A549 (cell line): ENCODE data around the gene PDIA5. TPM values are rescaled to one million over a fixed set of nuclear protein-coding genes. Genes with fewer than 3 reads are reported as not detected.

Source experiments
- ATAC-seq, 2 experiments: fragments of 200-7000 bp in 1 of 2; fragments of >200 bp in 1 of 2; cut with Nextera tagmentation in 1 of 2; cut with Tn5 transposase in 1 of 2; 3 replicates each; pipeline versions ENCODE4 v1.8.0 to v1.9.1; 2018 to 2020; ENCODE audit warnings: mild to moderate bottlenecking in 1 of 2, moderate library complexity in 1 of 2
- CTCF ChIA-PET: fragments of 300-600 bp; sonication (Branson Sonifier 250); formaldehyde crosslinking; extraction: SDS; loops from one replicate; lab custom pipeline; 2021; ENCODE audit warnings: antibody characterized with exemption, inconsistent platforms; lab: Yijun Ruan, JAX
- POLR2A ChIA-PET: fragments of 350-600 bp; formaldehyde crosslinking; extraction: SDS; loops from one replicate; lab custom pipeline; 2021; ENCODE audit warnings: antibody characterized with exemption, inconsistent platforms; lab: Yijun Ruan, JAX
- DNase-seq, 2 experiments: peaks; one replicate each; pipeline versions ENCODE4 v3.0.0 to v3.0.0-alpha.2; 2011 to 2016; ENCODE audit warnings: low read depth in 1 of 2, low spot score in 1 of 2
- FAIRE-seq: peaks from 2 replicates; lab custom pipeline; 2011; peaks lifted over from hg19 to GRCh38; lab: Jason Lieb, UNC
- H3K27ac ChIP-seq, 2 experiments: fragments of >200 bp; sonication (Bioruptor Twin); formaldehyde crosslinking; 3 replicates each; pipeline ENCODE4 v1.5.1; 2016 to 2017
- H3K4me1 ChIP-seq: fragments of >200 bp; sonication (Bioruptor Twin); formaldehyde crosslinking; 3 replicates; pipeline ENCODE4 v1.6.1; 2016
- H3K4me2 ChIP-seq: fragments of >200 bp; sonication (Bioruptor Twin); formaldehyde crosslinking; 3 replicates; pipeline ENCODE4 v1.6.1; 2016
- H3K4me3 ChIP-seq: fragments of >200 bp; sonication (Bioruptor Twin); formaldehyde crosslinking; 3 replicates; pipeline ENCODE4 v1.5.1; 2016
- H3K9me3 ChIP-seq: fragments of >200 bp; sonication (Bioruptor Twin); formaldehyde crosslinking; 3 replicates; pipeline ENCODE4 v1.6.1; 2016
- CBX8 ChIP-seq: fragments of 200-600 bp; sonication (generic); IDR thresholded peaks from 2 replicates; pipeline ENCODE4 v1.6.1; 2016
- CEBPB ChIP-seq, 2 experiments: fragments of >200 bp in 1 of 2; sonication (Bioruptor Twin) in 1 of 2; formaldehyde crosslinking in 1 of 2; IDR thresholded peaks; 2 replicates each; pipeline ENCODE4 v1.6.1; 2012 to 2016
- EP300 ChIP-seq, 2 experiments: fragments of >200 bp; sonication (Bioruptor Twin); formaldehyde crosslinking; IDR thresholded peaks; 2 replicates in 1 of 2; 3 replicates in 1 of 2; pipeline ENCODE4 v1.6.1; 2016 to 2017
- HOXA7 ChIP-seq: fragments of 250-450 bp; sonication (Bioruptor Pico); IDR thresholded peaks from 2 replicates; pipeline ENCODE4 v1.5.0; 2020; ENCODE audit warnings: mild to moderate bottlenecking, moderate library complexity
- HOXB13 ChIP-seq: fragments of 250-450 bp; sonication (Bioruptor Pico); IDR thresholded peaks from 2 replicates; pipeline ENCODE4 v1.5.0; 2020; ENCODE audit warnings: low read depth, mild to moderate bottlenecking, moderate library complexity
- HOXB5 ChIP-seq: fragments of 250-450 bp; sonication (Bioruptor Pico); IDR thresholded peaks from 2 replicates; pipeline ENCODE4 v1.5.0; 2020; ENCODE audit warnings: mild to moderate bottlenecking, moderate library complexity
- JUN ChIP-seq, 2 experiments: fragments of >200 bp; sonication (Bioruptor Twin); formaldehyde crosslinking; IDR thresholded peaks; 2 replicates in 1 of 2; 3 replicates in 1 of 2; pipeline ENCODE4 v1.6.1; 2016 to 2017
- KDM1A ChIP-seq: fragments of 200-600 bp; sonication (generic); IDR thresholded peaks from 2 replicates; pipeline ENCODE4 v1.6.1; 2016; ENCODE audit warnings: low read depth, mild to moderate bottlenecking
- KDM5A ChIP-seq: fragments of 200-600 bp; sonication (generic); IDR thresholded peaks from 2 replicates; pipeline ENCODE4 v1.6.1; 2016; ENCODE audit warnings: antibody characterized with exemption, mild to moderate bottlenecking
- MYC ChIP-seq: IDR thresholded peaks from 2 replicates; pipeline ENCODE4 v1.6.1; 2012; ENCODE audit warnings: mild to moderate bottlenecking, inconsistent platforms, low read length, improper control_type of control experiment, borderline replicate concordance
- POLR2A ChIP-seq: IDR thresholded peaks from 2 replicates; pipeline ENCODE4 v1.6.1; 2012; ENCODE audit warnings: mild to moderate bottlenecking, low read length
- POLR2AphosphoS2 ChIP-seq: conservative IDR thresholded peaks from 2 replicates; pipeline ENCODE4 v1.6.1; 2012; ENCODE audit warnings: low read length, improper control_type of control experiment, inconsistent platforms
- RAD21 ChIP-seq, 2 experiments: fragments of >200 bp in 1 of 2; sonication (Bioruptor Twin) in 1 of 2; formaldehyde crosslinking in 1 of 2; IDR thresholded peaks in 1 of 2; conservative IDR thresholded peaks in 1 of 2; 2 replicates in 1 of 2; 3 replicates in 1 of 2; pipeline ENCODE4 v1.6.1; 2012 to 2018; ENCODE audit warnings: inconsistent platforms in 1 of 2
- RFX5 ChIP-seq: fragments of 450-650 bp; IDR thresholded peaks from 2 replicates; pipeline ENCODE4 v1.7.1; 2014; ENCODE audit warnings: antibody characterized with exemption, mild to moderate bottlenecking, moderate library complexity
- SMC3 ChIP-seq: fragments of >200 bp; sonication (Bioruptor Twin); formaldehyde crosslinking; IDR thresholded peaks from 3 replicates; pipeline ENCODE4 v1.6.1; 2018; ENCODE audit warnings: inconsistent platforms
- ZNF302 ChIP-seq: fragments of 250-450 bp; sonication (Bioruptor Pico); IDR thresholded peaks from 2 replicates; pipeline ENCODE4 v1.9.0; 2021; ENCODE audit warnings: inconsistent platforms, mild to moderate bottlenecking, moderate library complexity
- WGBS: methylation state at CpG from one replicate; pipeline ENCODE4 v1.1.6; 2017; ENCODE audit errors: missing lambda C conversion rate; 5-methylcytosine and 5-hydroxymethylcytosine counted together
- polyA plus RNA-seq, 4 experiments: library from polyadenylated mRNA; depleted of rRNA in 3 of 4; stranded (reverse); fragments of >200 nt; fragmentation: RNase III in 1 of 4; extraction: RNeasy Plus Mini Kit Qiagen cat#74134 plus additional on column Dnase treatment in 1 of 4; gene quantifications; 2 replicates in 3 of 4; 3 replicates in 1 of 4; pipeline ENCODE4 v1.2.3, GENCODE V29; 2011 to 2017
- TF ChIP-seq, protein P1 (sequence below): fragments of 200-600 bp; sonication (generic); IDR thresholded peaks from 2 replicates; pipeline ENCODE4 v1.6.1; 2016; ENCODE audit warnings: antibody characterized with exemption, mild to moderate bottlenecking, moderate library complexity
- TF ChIP-seq, protein P2 (sequence below): IDR thresholded peaks from 2 replicates; pipeline ENCODE4 v1.6.1; 2012

Gene PDIA5
- polyA plus RNA-seq, 2 of the 4 experiments (the other 2 are of a cell fraction), result 17.5 to 28.1 TPM

DNA sequence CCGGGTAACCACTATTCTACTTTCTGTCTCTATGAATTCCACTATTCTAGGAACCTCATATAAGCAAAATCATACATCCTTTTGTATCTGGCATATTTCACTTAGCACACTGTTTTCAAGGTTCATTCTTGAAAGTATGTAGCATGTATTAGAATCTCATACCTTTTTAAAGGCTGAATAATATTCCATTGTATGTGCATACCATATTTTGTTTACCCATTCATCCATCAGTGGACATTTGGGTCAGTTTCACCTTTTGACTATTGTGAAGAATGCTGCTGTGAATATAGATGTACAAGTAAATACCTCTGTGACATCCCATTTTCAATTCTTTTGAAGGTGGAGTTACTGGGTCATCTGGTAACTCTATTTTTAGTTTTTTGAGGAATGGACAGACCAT is 98.3 kb downstream of the PDIA5 start:
- POLR2A ChIA-PET, result no interaction called here
- Histone ChIP-seq H3K4me3 (no peak overlapping the region), H3K27ac (no peak overlapping the region), H3K4me2 (no peak overlapping the region), H3K9me3 (no peaks in the 10 kb centered on the region), H3K4me1 (peaks cover 20% of the 10 kb centered on the region)
- CTCF ChIA-PET, result no interaction called here
- no peak for DNase-seq
- no peak for FAIRE-seq
- WGBS, result 95% methylated on average over 1 of the region's 1 CpG
- TF ChIP-seq HOXA7 (CRISPR knock-in tag) (no peak), KDM1A (peak; percentile 65; the same call in 1 of the 2 replicates), CBX8 (no peak), POLR2A (no peak), MYC (no peak)
- ATAC-seq, result no peak

DNA sequence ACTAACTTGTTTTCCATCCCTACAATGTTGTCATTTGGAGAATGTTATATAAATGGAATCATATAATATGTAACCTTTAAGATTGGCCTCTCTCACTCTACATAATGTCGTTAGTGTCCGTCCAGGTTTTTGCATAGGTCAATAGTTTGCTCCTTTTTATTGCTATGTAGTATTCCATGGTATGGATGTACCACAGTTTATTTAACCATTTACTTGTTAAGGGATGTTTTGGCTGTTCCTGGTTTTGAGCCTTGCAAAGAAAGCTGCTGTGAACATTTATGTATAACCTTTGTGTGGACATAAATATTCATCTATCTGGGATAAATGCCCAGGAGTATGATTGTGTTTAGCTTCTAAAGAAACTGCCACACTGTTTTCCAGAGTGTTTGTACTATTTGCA is 100.9 kb downstream of the PDIA5 start:
- 93% methylated on average over 2 of the region's 2 CpGs for WGBS
- TF ChIP-seq KDM1A (0 out of 2 replicates have a peak, but pooled peaks have one; percentile 35), ZNF302 (CRISPR knock-in tag) (no peak)
- FAIRE-seq, result no peak
- H3K9me3 ChIP-seq, result no peaks in the 10 kb centered on the region
- no peak overlapping the region for H3K27ac ChIP-seq
- no peak for DNase-seq
- H3K4me2 ChIP-seq, result no peak overlapping the region
- no peak overlapping the region for H3K4me3 ChIP-seq
- no peak for ATAC-seq
- ChIA-PET POLR2A (no interaction called here), CTCF (no interaction called here)
- H3K4me1 ChIP-seq, result peaks cover 21% of the 10 kb centered on the region

DNA sequence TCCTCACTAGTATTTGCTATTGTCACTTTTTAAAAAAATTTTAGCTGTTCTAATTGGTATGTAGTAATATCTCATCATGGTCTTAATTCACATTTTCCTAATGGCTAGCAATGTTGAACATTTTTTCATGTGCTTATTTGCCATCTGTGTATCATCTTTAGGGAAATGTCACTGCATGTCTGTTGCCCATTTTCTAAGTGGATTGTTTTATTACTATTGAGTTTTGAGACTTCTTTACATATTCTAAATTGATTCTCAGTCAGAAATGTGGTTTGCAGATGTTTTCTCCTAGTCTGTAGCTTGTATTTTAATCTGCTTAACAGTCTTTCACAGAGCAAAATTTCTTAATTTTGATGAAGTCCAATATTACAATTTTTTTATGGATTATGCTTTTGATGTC is 101.3 kb downstream of the PDIA5 start:
- ATAC-seq (no peak), FAIRE-seq (no peak), DNase-seq (no peak)
- no peak overlapping the region for H3K4me2 ChIP-seq
- CTCF ChIA-PET, result interaction anchor here (1.0 kb wide), 1 partner anchor 140 kb away, joined by 3 read pairs; no protein-coding TSS in a partner anchor
- TF ChIP-seq, protein P1, sequence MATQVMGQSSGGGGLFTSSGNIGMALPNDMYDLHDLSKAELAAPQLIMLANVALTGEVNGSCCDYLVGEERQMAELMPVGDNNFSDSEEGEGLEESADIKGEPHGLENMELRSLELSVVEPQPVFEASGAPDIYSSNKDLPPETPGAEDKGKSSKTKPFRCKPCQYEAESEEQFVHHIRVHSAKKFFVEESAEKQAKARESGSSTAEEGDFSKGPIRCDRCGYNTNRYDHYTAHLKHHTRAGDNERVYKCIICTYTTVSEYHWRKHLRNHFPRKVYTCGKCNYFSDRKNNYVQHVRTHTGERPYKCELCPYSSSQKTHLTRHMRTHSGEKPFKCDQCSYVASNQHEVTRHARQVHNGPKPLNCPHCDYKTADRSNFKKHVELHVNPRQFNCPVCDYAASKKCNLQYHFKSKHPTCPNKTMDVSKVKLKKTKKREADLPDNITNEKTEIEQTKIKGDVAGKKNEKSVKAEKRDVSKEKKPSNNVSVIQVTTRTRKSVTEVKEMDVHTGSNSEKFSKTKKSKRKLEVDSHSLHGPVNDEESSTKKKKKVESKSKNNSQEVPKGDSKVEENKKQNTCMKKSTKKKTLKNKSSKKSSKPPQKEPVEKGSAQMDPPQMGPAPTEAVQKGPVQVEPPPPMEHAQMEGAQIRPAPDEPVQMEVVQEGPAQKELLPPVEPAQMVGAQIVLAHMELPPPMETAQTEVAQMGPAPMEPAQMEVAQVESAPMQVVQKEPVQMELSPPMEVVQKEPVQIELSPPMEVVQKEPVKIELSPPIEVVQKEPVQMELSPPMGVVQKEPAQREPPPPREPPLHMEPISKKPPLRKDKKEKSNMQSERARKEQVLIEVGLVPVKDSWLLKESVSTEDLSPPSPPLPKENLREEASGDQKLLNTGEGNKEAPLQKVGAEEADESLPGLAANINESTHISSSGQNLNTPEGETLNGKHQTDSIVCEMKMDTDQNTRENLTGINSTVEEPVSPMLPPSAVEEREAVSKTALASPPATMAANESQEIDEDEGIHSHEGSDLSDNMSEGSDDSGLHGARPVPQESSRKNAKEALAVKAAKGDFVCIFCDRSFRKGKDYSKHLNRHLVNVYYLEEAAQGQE, result no peak
- H3K27ac ChIP-seq, result no peak overlapping the region
- no peak overlapping the region for H3K4me3 ChIP-seq
- H3K9me3 ChIP-seq, result no peaks in the 10 kb centered on the region
- POLR2A ChIA-PET, result no interaction called here
- peaks cover 21% of the 10 kb centered on the region for H3K4me1 ChIP-seq

DNA sequence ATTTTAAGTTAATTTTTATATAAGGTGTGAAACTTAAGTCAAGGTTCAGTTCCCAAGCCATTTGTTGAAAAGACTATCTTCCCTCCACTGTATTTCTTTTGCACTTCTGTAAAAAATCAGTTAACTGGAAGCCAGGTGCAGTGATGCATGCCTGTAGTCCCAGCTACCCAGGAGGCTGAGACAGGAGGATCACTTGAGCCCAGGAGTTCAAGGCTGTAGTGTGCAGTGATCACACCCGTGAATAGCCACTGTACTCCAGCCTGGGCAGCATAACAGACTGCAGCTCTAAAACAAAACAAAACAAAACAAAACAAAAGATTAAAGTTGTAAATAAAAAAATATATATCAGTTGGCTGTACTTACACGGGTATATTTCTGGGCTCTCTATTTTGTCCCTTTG is 101.8 kb downstream of the PDIA5 start:
- H3K9me3 ChIP-seq, result no peaks in the 10 kb centered on the region
- H3K27ac ChIP-seq, result peak overlapping the region; percentile 16 to 52; a peak in 2 of 6 replicates
- TF ChIP-seq RAD21 (conservative IDR thresholded peaks at IDR 0.05 in 1 of 2, IDR thresholded peaks at IDR 0.05 in 1 of 2) (no peak), SMC3 (no peak), RFX5 (no peak), JUN (IDR thresholded peaks at IDR 0.05) (no peak), KDM5A (no peak), EP300 (IDR thresholded peaks at IDR 0.05) (no peak), HOXB13 (CRISPR knock-in tag) (no peak), MYC (no peak), HOXB5 (CRISPR knock-in tag) (no peak), CEBPB (IDR thresholded peaks at IDR 0.05) (no peak), POLR2A (no peak), POLR2AphosphoS2 (no peak)
- TF ChIP-seq, protein P2, sequence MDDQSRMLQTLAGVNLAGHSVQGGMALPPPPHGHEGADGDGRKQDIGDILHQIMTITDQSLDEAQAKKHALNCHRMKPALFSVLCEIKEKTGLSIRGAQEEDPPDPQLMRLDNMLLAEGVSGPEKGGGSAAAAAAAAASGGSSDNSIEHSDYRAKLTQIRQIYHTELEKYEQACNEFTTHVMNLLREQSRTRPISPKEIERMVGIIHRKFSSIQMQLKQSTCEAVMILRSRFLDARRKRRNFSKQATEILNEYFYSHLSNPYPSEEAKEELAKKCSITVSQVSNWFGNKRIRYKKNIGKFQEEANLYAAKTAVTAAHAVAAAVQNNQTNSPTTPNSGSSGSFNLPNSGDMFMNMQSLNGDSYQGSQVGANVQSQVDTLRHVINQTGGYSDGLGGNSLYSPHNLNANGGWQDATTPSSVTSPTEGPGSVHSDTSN, result no peak
- ChIA-PET POLR2A (no interaction called here), CTCF (interaction anchor here (1.0 kb wide), 1 partner anchor 140 kb away, joined by 3 read pairs; no protein-coding TSS in a partner anchor)
- DNase-seq (no peak), FAIRE-seq (no peak), ATAC-seq (no peak)
- WGBS, result 64% methylated on average over 2 of the region's 2 CpGs
- peaks cover 21% of the 10 kb centered on the region for H3K4me1 ChIP-seq
- peak overlapping the region; percentile 67 for H3K4me2 ChIP-seq
- no peak overlapping the region for H3K4me3 ChIP-seq
